C4-2B (cell line): ENCODE measurements around the gene OTULIN.

Experiments used
- ZFX ChIP-seq: fragments of 450-650 bp; IDR thresholded peaks from 2 replicates; pipeline ENCODE4 v1.6.1; 2017
- TF ChIP-seq, protein P1 (sequence below): fragments of 450-650 bp; conservative IDR thresholded peaks from 2 replicates; pipeline ENCODE4 v1.5.1; 2017; ENCODE audit warnings: mild to moderate bottlenecking

DNA sequence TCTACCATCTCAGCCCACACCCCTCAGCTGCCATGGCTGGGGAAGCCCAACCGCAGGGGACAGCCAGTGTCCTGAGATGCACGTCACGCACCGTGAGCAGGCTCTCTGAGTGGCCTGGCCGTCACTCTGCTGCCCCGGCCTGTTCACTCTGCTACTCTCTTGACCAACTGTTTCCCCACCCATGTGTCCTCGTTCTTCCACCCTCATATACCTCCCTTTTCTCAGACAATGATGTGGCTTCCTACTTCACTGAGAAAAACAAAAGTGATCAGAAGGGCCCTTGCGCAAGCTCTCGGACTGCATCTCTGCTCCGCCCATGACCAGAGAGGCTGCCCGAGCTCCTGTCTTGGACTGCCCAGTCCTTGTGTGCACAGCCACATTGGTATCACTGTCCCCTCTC lies 47.6 kb downstream of the OTULIN start:
- TF ChIP-seq, protein P1, sequence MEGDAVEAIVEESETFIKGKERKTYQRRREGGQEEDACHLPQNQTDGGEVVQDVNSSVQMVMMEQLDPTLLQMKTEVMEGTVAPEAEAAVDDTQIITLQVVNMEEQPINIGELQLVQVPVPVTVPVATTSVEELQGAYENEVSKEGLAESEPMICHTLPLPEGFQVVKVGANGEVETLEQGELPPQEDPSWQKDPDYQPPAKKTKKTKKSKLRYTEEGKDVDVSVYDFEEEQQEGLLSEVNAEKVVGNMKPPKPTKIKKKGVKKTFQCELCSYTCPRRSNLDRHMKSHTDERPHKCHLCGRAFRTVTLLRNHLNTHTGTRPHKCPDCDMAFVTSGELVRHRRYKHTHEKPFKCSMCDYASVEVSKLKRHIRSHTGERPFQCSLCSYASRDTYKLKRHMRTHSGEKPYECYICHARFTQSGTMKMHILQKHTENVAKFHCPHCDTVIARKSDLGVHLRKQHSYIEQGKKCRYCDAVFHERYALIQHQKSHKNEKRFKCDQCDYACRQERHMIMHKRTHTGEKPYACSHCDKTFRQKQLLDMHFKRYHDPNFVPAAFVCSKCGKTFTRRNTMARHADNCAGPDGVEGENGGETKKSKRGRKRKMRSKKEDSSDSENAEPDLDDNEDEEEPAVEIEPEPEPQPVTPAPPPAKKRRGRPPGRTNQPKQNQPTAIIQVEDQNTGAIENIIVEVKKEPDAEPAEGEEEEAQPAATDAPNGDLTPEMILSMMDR = no peak
- TF ChIP-seq ZFX = no peak
